Naive B cell (primary cell): ENCODE measurements around the gene ITPR2. TPM values are rescaled to one million over a fixed set of nuclear protein-coding genes. Genes with fewer than 3 reads are reported as not detected.
"Not testable (repeated sequence)": the region's sequence is repeated elsewhere in the genome, so short reads cannot be mapped to it uniquely, and the experiment has no call there.

Source experiments
- ATAC-seq, 2 donors: fragments of 150-1000 bp; cut with Tn5 transposase; 2 replicates each; pipeline ENCODE4 v1.10.0; 2021; ENCODE audit warnings: low read depth in 2 of 2, mild to moderate bottlenecking in 2 of 2, moderate library complexity in 2 of 2
- DNase-seq: peaks from one replicate; pipeline ENCODE4 v3.0.0; 2022
- H3K27ac Mint-ChIP-seq, 6 donors: one replicate each; pipeline ENCODE4 v1.8.0; 2020 to 2022; ENCODE audit warnings: mild to moderate bottlenecking in 6 of 6, mixed read lengths in 6 of 6, moderate library complexity in 5 of 6, inconsistent platforms in 2 of 6
- H3K27me3 Mint-ChIP-seq, 3 donors: one replicate each; pipeline ENCODE4 v1.8.0; 2021 to 2022; ENCODE audit warnings: mixed read lengths in 3 of 3, mild to moderate bottlenecking in 1 of 3
- H3K36me3 Mint-ChIP-seq, 2 donors: one replicate each; pipeline ENCODE4 v1.8.0; 2020 to 2022; ENCODE audit warnings: mixed read lengths in 2 of 2, inconsistent platforms in 1 of 2, mild to moderate bottlenecking in 1 of 2
- H3K4me1 Mint-ChIP-seq, 3 donors: one replicate each; pipeline ENCODE4 v1.8.0; 2020 to 2022; ENCODE audit warnings: mixed read lengths in 3 of 3, inconsistent platforms in 1 of 3, mild to moderate bottlenecking in 1 of 3, moderate library complexity in 1 of 3
- H3K4me3 Mint-ChIP-seq, 8 donors: one replicate each; pipeline ENCODE4 v1.8.0; 2020 to 2022; ENCODE audit warnings: mild to moderate bottlenecking in 8 of 8, mixed read lengths in 8 of 8, moderate library complexity in 8 of 8, inconsistent platforms in 2 of 8
- H3K9me3 Mint-ChIP-seq, 7 donors: one replicate each; pipeline ENCODE4 v1.8.0; 2020 to 2022; ENCODE audit warnings: mixed read lengths in 7 of 7, mild to moderate bottlenecking in 5 of 7, inconsistent platforms in 2 of 7, moderate library complexity in 1 of 7
- polyA plus RNA-seq, 6 donors: library from polyadenylated mRNA; unstranded; fragments of 300-500 nt; fragmentation: Illumina TruSeq; gene quantifications; one replicate each; pipeline ENCODE4 v1.2.3, GENCODE V29; 2021; ENCODE audit warnings: low read depth in 6 of 6

Gene ITPR2
- polyA plus RNA-seq, 6 donors from 2014 or later: 6.7 to 23.6 (median 20.6) TPM

DNA sequence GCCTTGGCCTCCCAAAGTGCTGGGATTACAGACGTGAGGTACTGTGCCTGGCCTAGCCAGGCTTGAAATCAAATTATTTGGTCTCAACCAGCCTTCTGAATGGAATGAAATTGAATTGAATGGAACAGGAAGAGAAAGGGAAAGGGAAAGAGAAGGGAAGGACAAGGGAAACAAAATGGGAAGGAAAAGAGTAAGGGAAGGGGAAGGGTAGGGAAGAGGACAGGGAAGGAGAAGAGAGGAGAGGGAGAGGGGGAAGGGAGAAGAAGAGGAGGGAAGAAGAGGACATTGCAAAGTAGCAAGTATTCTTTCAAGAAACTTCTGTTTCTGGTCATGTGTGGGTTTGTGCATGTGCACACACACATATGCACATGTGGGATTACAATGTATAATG is 97.8 kb downstream of the ITPR2 start:
- ATAC-seq: no peak
- Mint-ChIP-seq H3K4me1 (peaks cover 30 to 43% (median 42%) of the 10 kb centered on the region in 3 donors), H3K9me3 (peaks cover 0 to 21% (median 9%) of the 10 kb centered on the region in 7 donors), H3K4me3 (no peak overlapping the region), H3K36me3 (peaks cover 9 to 18% of the 10 kb centered on the region in 2 donors), H3K27ac (peak overlapping the region in 2 of 6 donors; percentile 32 to 87), H3K27me3 (no peaks in the 10 kb centered on the region)
- no peak for DNase-seq

- DNase-seq (no peak), ATAC-seq (no peak)
- Mint-ChIP-seq H3K27me3 (no peaks in the 10 kb centered on the region), H3K4me1 (peaks cover 36 to 49% (median 47%) of the 10 kb centered on the region in 3 donors), H3K36me3 (peaks cover 4 to 14% of the 10 kb centered on the region in 2 donors), H3K9me3 (peaks cover 0 to 16% (median 5%) of the 10 kb centered on the region in 7 donors), H3K4me3 (no peak overlapping the region), H3K27ac (peak overlapping the region in 1 of 6 donors; percentile 32)
Observed at GRCh38 chr12:26734510-26735248, 98.3 kb downstream of the ITPR2 start.

- Mint-ChIP-seq H3K36me3 (no peaks in the 10 kb centered on the region), H3K9me3 (peaks cover 0 to 3% (median 0%) of the 10 kb centered on the region in 7 donors), H3K4me3 (peak overlapping the region in 5 of 8 donors; percentile 2 to 52 (median 49)), H3K4me1 (peaks cover 39 to 57% (median 54%) of the 10 kb centered on the region in 3 donors), H3K27me3 (no peaks in the 10 kb centered on the region), H3K27ac (peak overlapping the region in 5 of 6 donors; percentile 2 to 88 (median 70))
- ATAC-seq (peak; percentile 88 to 90), DNase-seq (peak; percentile 26)
Observed at GRCh38 chr12:26732005-26732908, 100.7 kb downstream of the ITPR2 start.

DNA sequence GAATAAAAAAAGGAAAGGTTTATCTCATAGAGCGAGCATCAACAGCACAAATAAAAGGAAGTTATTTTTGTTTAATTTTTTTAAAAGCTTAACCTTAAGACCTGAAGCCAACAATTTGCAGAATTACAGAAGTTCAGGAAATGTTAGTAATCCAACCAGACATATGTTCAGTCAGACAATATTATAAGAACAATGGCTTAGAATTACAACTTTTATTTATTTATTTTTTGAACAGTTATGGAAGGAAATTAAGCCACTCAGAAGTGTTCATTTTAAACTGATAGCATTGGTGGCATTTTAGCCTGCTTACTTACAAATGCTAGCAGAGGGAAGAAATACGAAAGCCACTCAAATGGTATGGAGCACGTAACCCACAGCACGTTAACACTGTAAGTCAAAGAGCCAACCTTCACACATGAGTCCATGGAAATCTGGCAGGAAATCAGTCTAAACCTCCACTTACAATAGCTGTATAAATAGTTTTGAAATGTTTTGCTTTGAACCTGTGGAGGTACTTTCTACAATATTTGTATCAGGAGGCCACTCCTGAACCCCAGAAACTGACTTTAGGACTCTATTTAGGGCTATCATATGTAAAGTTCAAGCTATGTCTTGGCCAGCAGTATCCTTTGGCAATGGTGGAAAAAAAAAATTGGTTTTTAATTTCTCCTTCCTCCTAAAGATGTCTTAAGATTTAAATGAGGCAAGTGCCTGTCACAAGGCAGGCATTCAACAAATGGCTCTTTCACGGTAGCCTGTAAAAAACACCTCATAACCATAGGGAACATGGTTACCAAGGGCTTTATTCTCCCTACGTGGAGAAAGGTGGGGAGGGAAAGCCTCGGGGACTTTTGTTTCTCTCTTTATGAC is 102.3 kb downstream of the ITPR2 start:
- Mint-ChIP-seq H3K4me1 (peaks cover 33 to 52% (median 51%) of the 10 kb centered on the region in 3 donors), H3K27ac (peak overlapping the region in 2 of 6 donors; percentile 56 to 67), H3K36me3 (no peaks in the 10 kb centered on the region), H3K4me3 (peak overlapping the region in 1 of 8 donors; percentile 45), H3K27me3 (no peaks in the 10 kb centered on the region), H3K9me3 (peaks cover 0 to 3% (median 0%) of the 10 kb centered on the region in 7 donors)
- ATAC-seq: no peak
- DNase-seq: no peak

GRCh38 chr12:26729137-26729671 is 103.8 kb downstream of the ITPR2 start:
- peak overlapping the region in 1 of 8 donors; percentile 49 for H3K4me3 Mint-ChIP-seq
- peak overlapping the region in 2 of 6 donors; percentile 40 to 67 for H3K27ac Mint-ChIP-seq
- H3K4me1 Mint-ChIP-seq: peaks cover 29 to 46% (median 40%) of the 10 kb centered on the region in 3 donors
- DNase-seq, H3K9me3 Mint-ChIP-seq, H3K27me3 Mint-ChIP-seq, H3K36me3 Mint-ChIP-seq: not testable (repeated sequence)
- ATAC-seq: peak in 1 of 2 donors; percentile 29

DNA sequence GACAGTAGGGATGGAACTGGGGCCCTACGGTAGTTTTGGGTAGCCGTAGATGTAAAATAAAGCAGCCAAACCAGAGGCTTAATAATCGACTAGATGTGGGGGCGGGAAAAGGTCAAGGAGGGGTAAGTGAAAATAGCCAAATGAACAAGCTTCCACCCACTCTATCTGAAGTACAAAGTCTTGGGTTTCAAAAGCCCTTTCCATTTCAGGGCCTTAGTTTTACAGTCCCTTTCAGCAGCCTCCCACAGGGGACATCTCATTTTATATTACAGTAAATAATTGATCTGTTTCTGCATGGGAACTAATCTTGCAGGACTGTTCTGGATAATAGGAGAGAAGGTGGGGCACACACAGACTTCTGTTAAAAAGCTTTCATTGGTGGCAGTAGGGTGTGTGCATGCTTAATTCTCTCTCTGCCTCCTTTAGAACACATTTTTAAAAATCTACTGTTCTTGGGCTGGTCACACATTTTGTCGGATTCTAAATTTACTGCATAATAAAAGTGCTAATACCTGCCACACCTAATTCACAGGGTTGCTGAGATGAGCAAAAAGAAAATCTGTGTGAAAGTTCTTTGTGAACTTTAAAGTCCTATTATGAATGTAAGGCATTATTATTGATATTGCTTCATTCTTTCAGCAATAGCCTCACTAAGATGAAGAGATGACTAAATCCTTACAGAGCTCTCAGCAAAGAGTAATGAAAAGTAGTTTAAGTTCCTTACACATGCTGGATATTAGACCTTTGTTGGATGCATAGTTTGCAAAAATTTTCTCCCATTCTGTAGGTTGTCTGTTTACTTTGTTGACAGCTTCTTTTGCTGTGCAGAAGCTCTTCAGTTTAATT is 104.6 kb downstream of the ITPR2 start:
- ATAC-seq: no peak
- no peak for DNase-seq
- H3K27ac Mint-ChIP-seq: peak overlapping the region in 1 of 6 donors; percentile 35
- no peak overlapping the region for H3K4me3 Mint-ChIP-seq
- no peaks in the 10 kb centered on the region for H3K27me3 Mint-ChIP-seq
- H3K9me3 Mint-ChIP-seq: peaks cover 0 to 3% (median 0%) of the 10 kb centered on the region in 7 donors
- peaks cover 0 to 10% of the 10 kb centered on the region in 2 donors for H3K36me3 Mint-ChIP-seq
- peaks cover 29 to 42% (median 36%) of the 10 kb centered on the region in 3 donors for H3K4me1 Mint-ChIP-seq

DNA sequence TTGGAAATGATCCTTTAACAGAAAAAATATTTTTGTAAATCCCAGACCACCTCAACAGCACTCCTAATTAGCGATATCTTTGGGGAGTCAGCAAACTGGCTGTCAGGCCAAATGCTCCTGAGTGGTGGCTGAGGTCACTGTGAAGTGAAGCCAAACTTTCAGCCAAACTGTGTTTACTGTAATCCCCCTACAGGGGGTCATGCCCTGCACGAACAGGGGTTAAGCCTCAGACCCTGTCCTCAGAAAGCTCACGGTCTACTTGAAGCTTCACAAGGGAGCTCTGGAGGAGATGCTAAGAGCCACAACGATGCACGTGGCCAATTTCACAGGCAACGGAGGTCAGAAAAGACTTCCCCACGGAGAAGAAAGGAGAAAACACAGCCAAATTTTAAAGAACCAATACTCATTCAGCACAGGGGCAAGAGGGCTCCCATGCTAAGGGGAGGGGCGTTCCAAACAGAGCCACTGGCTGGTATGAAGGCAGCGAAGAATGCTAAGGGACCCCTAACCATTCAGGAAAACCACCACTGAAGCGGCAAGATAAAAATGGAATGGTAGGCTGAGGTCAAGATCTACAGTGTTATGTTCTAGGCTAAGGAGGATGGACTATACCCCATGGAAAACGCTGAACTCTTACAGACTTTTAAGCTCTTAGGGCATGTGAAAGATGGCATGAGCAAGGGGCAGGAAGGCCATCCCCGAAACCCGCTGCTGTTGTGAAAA is 105.4 kb downstream of the ITPR2 start:
- peaks cover 0 to 12% of the 10 kb centered on the region in 2 donors for H3K36me3 Mint-ChIP-seq
- DNase-seq (no peak), ATAC-seq (no peak)
- peak overlapping the region in 1 of 6 donors; percentile 35 for H3K27ac Mint-ChIP-seq
- peaks cover 22 to 36% (median 30%) of the 10 kb centered on the region in 3 donors for H3K4me1 Mint-ChIP-seq
- H3K9me3 Mint-ChIP-seq: peaks cover 0 to 3% (median 0%) of the 10 kb centered on the region in 7 donors
- H3K4me3 Mint-ChIP-seq: no peak overlapping the region
- H3K27me3 Mint-ChIP-seq: no peaks in the 10 kb centered on the region

GRCh38 chr12:26726956-26727355 is 106.0 kb downstream of the ITPR2 start:
- Mint-ChIP-seq H3K27me3 (no peaks in the 10 kb centered on the region), H3K9me3 (peaks cover 0 to 3% (median 0%) of the 10 kb centered on the region in 7 donors), H3K4me1 (peaks cover 18 to 33% (median 23%) of the 10 kb centered on the region in 3 donors), H3K36me3 (peaks cover 0 to 19% of the 10 kb centered on the region in 2 donors), H3K27ac (no peak overlapping the region), H3K4me3 (no peak overlapping the region)
- DNase-seq (no peak), ATAC-seq (no peak)

DNA sequence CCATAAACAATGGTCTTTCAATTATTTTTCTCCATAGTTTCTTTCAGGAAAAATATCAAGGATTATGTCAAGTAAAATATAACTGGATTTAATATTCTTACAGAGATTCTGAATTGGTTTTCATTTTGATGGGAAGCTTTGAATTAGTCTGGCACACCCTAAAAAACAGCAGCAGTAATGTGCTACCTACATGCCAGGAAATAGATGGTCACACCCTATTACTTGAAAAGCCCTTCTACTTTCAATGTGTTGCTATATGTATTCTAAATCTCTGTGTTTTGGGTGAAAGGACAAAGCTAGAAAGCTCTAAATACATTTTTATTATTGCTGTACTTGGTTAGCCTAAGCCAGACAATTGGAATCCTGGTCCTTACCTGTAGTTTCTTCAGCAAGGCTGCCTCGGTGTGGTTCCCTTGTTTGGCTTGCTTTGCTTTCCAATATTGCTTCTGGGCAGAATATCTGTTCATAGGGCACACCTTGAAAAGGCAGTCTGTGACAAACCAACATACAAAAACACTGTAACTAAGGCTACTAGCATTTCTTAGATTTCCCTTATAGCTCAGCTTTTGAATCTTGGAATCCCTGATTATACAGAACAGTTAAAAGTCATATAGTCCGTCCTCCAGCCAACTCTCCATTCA is 107.6 kb downstream of the ITPR2 start:
- DNase-seq (no peak), ATAC-seq (no peak)
- Mint-ChIP-seq H3K27me3 (no peaks in the 10 kb centered on the region), H3K4me1 (peaks cover 17 to 28% (median 18%) of the 10 kb centered on the region in 3 donors), H3K36me3 (peaks cover 0 to 23% of the 10 kb centered on the region in 2 donors), H3K27ac (no peak overlapping the region), H3K4me3 (no peak overlapping the region), H3K9me3 (peaks cover 0 to 3% (median 0%) of the 10 kb centered on the region in 7 donors)

- Mint-ChIP-seq H3K27me3 (no peaks in the 10 kb centered on the region), H3K4me1 (peaks cover 6 to 18% (median 8%) of the 10 kb centered on the region in 3 donors), H3K36me3 (peaks cover 0 to 29% of the 10 kb centered on the region in 2 donors), H3K4me3 (no peak overlapping the region), H3K9me3 (no peaks in the 10 kb centered on the region), H3K27ac (no peak overlapping the region)
- no peak for ATAC-seq
- no peak for DNase-seq
Observed at GRCh38 chr12:26724309-26724702, 108.7 kb downstream of the ITPR2 start.
